Articular chondrocyte of knee joint (primary cell): ENCODE measurements around the gene KNCN. TPM values are rescaled to one million over a fixed set of nuclear protein-coding genes. Genes with fewer than 3 reads are reported as not detected.

Experiments used
- total RNA-seq: library from RNA; depleted of rRNA; stranded (reverse); fragments of >200 nt; gene quantifications from 2 replicates; pipeline ENCODE4 v1.2.3, GENCODE V29; 2012

Gene KNCN
- total RNA-seq: not detected in 2 replicates

GRCh38 chr1:46551597-46552095, at the start of gene KNCN:
Gene KNCN, minus strand, starts transcription at chr1:46551647. Its CDS starts 432 bp downstream, at chr1:46551215.

Other genes with a start within 250 kb of the KNCN start
- gene LRRC41, start 248.0 kb downstream of the KNCN start, total RNA-seq: 92.9 and 98.0 TPM in 2 replicates
- gene UQCRH, start 247.9 kb downstream of the KNCN start, total RNA-seq: 324 and 472 TPM in 2 replicates
- gene NSUN4, start 210.8 kb downstream of the KNCN start, total RNA-seq: 17.2 and 20.9 TPM in 2 replicates
- 3.1 and 3.7 TPM in 2 replicates for gene FAAH, start 157.3 kb downstream of the KNCN start, total RNA-seq
- gene DMBX1, start 61.8 kb downstream of the KNCN start, total RNA-seq: not detected in 2 replicates
- gene MKNK1, start 52.6 kb upstream of the KNCN start, total RNA-seq: 18.6 and 28.5 TPM in 2 replicates
- 5.6 and 8.6 TPM in 2 replicates for gene MOB3C, start 65.2 kb upstream of the KNCN start, total RNA-seq
- gene ATPAF1, start 116.7 kb upstream of the KNCN start, total RNA-seq: 52.3 and 57.2 TPM in 2 replicates
- gene TEX38, start 120.2 kb upstream of the KNCN start, total RNA-seq: not detected in 2 replicates
- gene EFCAB14, start 167.5 kb upstream of the KNCN start, total RNA-seq: 75.3 and 79.7 TPM in 2 replicates
- gene CYP4B1, start 247.4 kb upstream of the KNCN start, total RNA-seq: not detected in 2 replicates